Sigmoid colon (tissue), 7 donors: ENCODE data around the gene ELAVL2. TPM values are rescaled to one million over a fixed set of nuclear protein-coding genes. Genes with fewer than 3 reads are reported as not detected.

Experiments
- DNase-seq: peaks from one replicate; pipeline ENCODE4 v3.0.0-alpha.2; 2019
- H3K27ac ChIP-seq, 4 donors: fragments of 200-600 bp; sonication (generic); one replicate each; pipeline ENCODE4 v1.5.1; 2016 to 2019; ENCODE audit warnings: mild to moderate bottlenecking in 1 of 4
- H3K27me3 ChIP-seq, 3 donors: fragments of 200-600 bp; sonication (generic); one replicate each; pipeline ENCODE4 v1.5.1; 2019; ENCODE audit warnings: mild to moderate bottlenecking in 1 of 3
- H3K36me3 ChIP-seq, 4 donors: fragments of 200-600 bp; sonication (generic); one replicate each; pipeline ENCODE4 v1.5.1; 2016 to 2019
- H3K4me1 ChIP-seq, 4 donors: fragments of 200-600 bp; sonication (generic); one replicate each; pipeline ENCODE4 v1.5.1; 2017 to 2019
- H3K4me3 ChIP-seq, 4 donors: fragments of 200-600 bp; sonication (generic); one replicate each; pipeline ENCODE4 v1.5.1; 2017 to 2019; ENCODE audit warnings: mild to moderate bottlenecking in 2 of 4, moderate library complexity in 1 of 4
- H3K9me3 ChIP-seq, 4 donors: fragments of 200-600 bp in 3 of 4; sonication (generic) in 3 of 4; one replicate each; pipeline versions ENCODE4 v1.5.1 to v1.6.1; 2013 to 2019
- CTCF ChIP-seq, 4 experiments: fragments of 450-650 bp in 3 of 4; fragments of 200-600 bp in 1 of 4; IDR thresholded peaks; one replicate each; pipeline ENCODE4 v1.5.1; 2016 to 2019; ENCODE audit warnings: antibody characterized with exemption in 4 of 4, mild to moderate bottlenecking in 3 of 4, moderate library complexity in 2 of 4
- EP300 ChIP-seq, 4 donors: sonication (generic); formaldehyde crosslinking; IDR thresholded peaks; one replicate each; pipeline ENCODE4 v1.6.1; 2017; ENCODE audit warnings: antibody characterized with exemption in 4 of 4
- POLR2A ChIP-seq, 2 donors: fragments of 450-650 bp; IDR thresholded peaks; one replicate each; pipeline ENCODE4 v1.6.1; 2016; ENCODE audit warnings: antibody characterized with exemption in 2 of 2, mild to moderate bottlenecking in 2 of 2, moderate library complexity in 2 of 2
- POLR2AphosphoS5 ChIP-seq, 4 donors: sonication (generic); formaldehyde crosslinking; IDR thresholded peaks; one replicate each; pipeline ENCODE4 v1.6.1; 2017; ENCODE audit warnings: antibody characterized with exemption in 4 of 4
- WGBS, 2 donors: extraction: QIAGEN DNeasy Blood & Tissue Kit; methylation state at CpG; one replicate each; pipeline ENCODE4 v1.1.7; 2013; 5-methylcytosine and 5-hydroxymethylcytosine counted together
- intact Hi-C: fragments of 100-400 bp; cut with DNase I; formaldehyde crosslinking; loops from one replicate; pipeline ENCODE4 v1.15.1; 2023
- polyA plus RNA-seq, 3 donors: library from polyadenylated mRNA; stranded (reverse); fragments of 200-250 nt; gene quantifications; one replicate each; pipeline ENCODE4 v1.2.3, GENCODE V29; 2013
- total RNA-seq, 4 donors: library from RNA; depleted of rRNA; stranded (reverse); fragments of >200 nt; gene quantifications; one replicate each; pipeline ENCODE4 v1.1.0, GENCODE V29; 2016
- donor health status: healthy with polysubstance abuse.
- donor health status: Bipolar disorder and iron deficiency.
- donor health status: healthy.

ELAVL2 gene
- total and polyA plus RNA-seq, 7 donors = 0.16 to 0.36 (median 0.22) TPM; not detected in 4

- no peak for DNase-seq
- Histone ChIP-seq H3K27ac (no peak overlapping the region), H3K36me3 (no peaks in the 10 kb centered on the region), H3K4me1 (no peaks in the 10 kb centered on the region), H3K4me3 (no peak overlapping the region), H3K27me3 (no peaks in the 10 kb centered on the region), H3K9me3 (no peaks in the 10 kb centered on the region)
- WGBS, 2 donors = 84 to 91% methylated on average over 5 of the region's 5 CpGs
- intact Hi-C loops = no loop called here
- TF ChIP-seq EP300 (IDR thresholded peaks at IDR 0.05) (no peak), POLR2AphosphoS5 (IDR thresholded peaks at IDR 0.05) (no peak), POLR2A (IDR thresholded peaks at IDR 0.05) (no peak), CTCF (IDR thresholded peaks at IDR 0.05) (no peak)
These were observed 130.5 kb downstream of the ELAVL2 start for GRCh38 chr9:23695572-23695971.

GRCh38 chr9:23693374-23693773, 132.7 kb downstream of the ELAVL2 start:
- no peaks in the 10 kb centered on the region for H3K36me3 ChIP-seq
- H3K4me1 ChIP-seq = no peaks in the 10 kb centered on the region
- WGBS, 2 donors = 95% methylated on average over 5 of the region's 5 CpGs
- DNase-seq = no peak
- no peak overlapping the region for H3K4me3 ChIP-seq
- H3K9me3 ChIP-seq = no peaks in the 10 kb centered on the region
- H3K27me3 ChIP-seq = no peaks in the 10 kb centered on the region
- intact Hi-C loops = no loop called here
- TF ChIP-seq EP300 (IDR thresholded peaks at IDR 0.05) = no peak
- no peak for TF ChIP-seq POLR2AphosphoS5 (IDR thresholded peaks at IDR 0.05)
- TF ChIP-seq CTCF (IDR thresholded peaks at IDR 0.05) = no peak
- TF ChIP-seq POLR2A (IDR thresholded peaks at IDR 0.05) = no peak
- H3K27ac ChIP-seq = no peak overlapping the region

DNA sequence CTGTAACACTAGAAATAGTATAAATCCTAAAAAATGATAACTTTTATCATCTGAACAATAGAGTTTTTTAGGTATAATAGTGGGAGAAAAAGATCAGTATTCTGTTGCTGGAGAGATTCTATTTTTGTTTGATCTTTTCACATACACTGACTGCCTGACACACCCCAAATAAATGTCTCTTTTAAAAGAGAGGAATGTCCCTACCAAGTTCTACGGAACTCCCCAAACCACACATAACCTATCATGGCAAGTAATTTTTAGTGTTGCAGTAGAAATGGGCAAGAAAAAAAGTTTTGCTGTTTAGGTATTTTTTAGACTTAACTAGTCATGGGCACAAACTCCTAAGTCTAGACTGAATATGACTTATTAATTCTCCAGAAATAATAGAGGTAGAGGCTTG, 139.1 kb downstream of the ELAVL2 start:
- Histone ChIP-seq H3K4me1 (peaks cover 0 to 6% (median 0%) of the 10 kb centered on the region in 4 donors), H3K27ac (no peak overlapping the region), H3K27me3 (no peaks in the 10 kb centered on the region), H3K4me3 (no peak overlapping the region), H3K9me3 (no peaks in the 10 kb centered on the region), H3K36me3 (no peaks in the 10 kb centered on the region)
- DNase-seq = no peak
- WGBS, 2 donors = 68 to 91% methylated on average over 1 of the region's 1 CpG
- intact Hi-C loops = no loop called here
- no peak for TF ChIP-seq POLR2AphosphoS5 (IDR thresholded peaks at IDR 0.05)
- no peak for TF ChIP-seq POLR2A (IDR thresholded peaks at IDR 0.05)
- TF ChIP-seq EP300 (IDR thresholded peaks at IDR 0.05) = no peak
- TF ChIP-seq CTCF (IDR thresholded peaks at IDR 0.05) = no peak

GRCh38 chr9:23686257-23686656, 139.8 kb downstream of the ELAVL2 start:
- no peaks in the 10 kb centered on the region for H3K9me3 ChIP-seq
- no peak overlapping the region for H3K27ac ChIP-seq
- no peak for TF ChIP-seq POLR2A (IDR thresholded peaks at IDR 0.05)
- no peak for TF ChIP-seq EP300 (IDR thresholded peaks at IDR 0.05)
- no peak for TF ChIP-seq CTCF (IDR thresholded peaks at IDR 0.05)
- no peak for TF ChIP-seq POLR2AphosphoS5 (IDR thresholded peaks at IDR 0.05)
- H3K4me1 ChIP-seq = peaks cover 0 to 6% (median 0%) of the 10 kb centered on the region in 4 donors
- WGBS, 2 donors = 37 to 69% methylated on average over 4 of the region's 4 CpGs
- H3K36me3 ChIP-seq = no peaks in the 10 kb centered on the region
- H3K4me3 ChIP-seq = no peak overlapping the region
- no peaks in the 10 kb centered on the region for H3K27me3 ChIP-seq
- no peak for DNase-seq
- intact Hi-C loops = no loop called here

GRCh38 chr9:23683611-23684061, 142.4 kb downstream of the ELAVL2 start:
- Histone ChIP-seq H3K27ac (no peak overlapping the region), H3K9me3 (no peaks in the 10 kb centered on the region), H3K36me3 (no peaks in the 10 kb centered on the region), H3K4me3 (no peak overlapping the region), H3K27me3 (no peaks in the 10 kb centered on the region), H3K4me1 (peaks cover 0 to 6% (median 0%) of the 10 kb centered on the region in 4 donors)
- no peak for DNase-seq
- no peak for TF ChIP-seq POLR2AphosphoS5 (IDR thresholded peaks at IDR 0.05)
- TF ChIP-seq CTCF (IDR thresholded peaks at IDR 0.05) = no peak
- TF ChIP-seq EP300 (IDR thresholded peaks at IDR 0.05) = no peak
- intact Hi-C loops = no loop called here
- WGBS, 2 donors = 65 to 85% methylated on average over 7 of the region's 7 CpGs
